Right renal pelvis (tissue), 4 donors: Measurements from ENCODE around the gene FAM83F. TPM values are rescaled to one million over a fixed set of nuclear protein-coding genes. Genes with fewer than 3 reads are reported as not detected.

Experiments used
- DNase-seq, 4 donors: peaks; one replicate each; pipeline ENCODE4 v3.0.0-alpha.2; 2013; ENCODE audit warnings: low read depth in 4 of 4, low spot score in 3 of 4, missing footprints in 1 of 4
- polyA plus RNA-seq, 4 donors: library from polyadenylated mRNA; unstranded; fragments of 120-200 nt; gene quantifications; one replicate each; pipeline ENCODE4 v1.2.1, GENCODE V29; 2013; ENCODE audit not compliant: insufficient read length in 4 of 4

Gene FAM83F
- polyA plus RNA-seq, 4 donors, result 2.0 to 2.4 (median 2.3) TPM

DNA sequence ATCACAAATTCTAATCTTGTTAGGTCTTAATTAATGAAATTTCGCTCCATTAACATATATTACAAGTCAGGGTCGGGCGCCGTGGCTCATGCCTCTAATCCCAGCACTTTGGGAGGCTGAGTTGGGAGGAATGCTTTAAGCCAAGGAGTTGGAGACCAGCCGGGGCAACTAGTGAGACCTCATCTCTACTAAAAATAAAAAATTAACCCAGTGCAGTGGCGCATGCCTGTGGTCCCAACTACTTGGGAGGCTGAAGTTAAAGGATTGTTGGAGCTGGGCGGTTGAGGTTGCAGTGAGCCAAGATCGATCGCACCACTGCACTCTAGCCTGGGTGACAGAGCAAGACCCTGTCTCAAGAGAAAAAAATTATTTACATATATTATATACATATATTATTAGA lies 32.7 kb upstream of the FAM83F start:
- DNase-seq, result no peak

DNA sequence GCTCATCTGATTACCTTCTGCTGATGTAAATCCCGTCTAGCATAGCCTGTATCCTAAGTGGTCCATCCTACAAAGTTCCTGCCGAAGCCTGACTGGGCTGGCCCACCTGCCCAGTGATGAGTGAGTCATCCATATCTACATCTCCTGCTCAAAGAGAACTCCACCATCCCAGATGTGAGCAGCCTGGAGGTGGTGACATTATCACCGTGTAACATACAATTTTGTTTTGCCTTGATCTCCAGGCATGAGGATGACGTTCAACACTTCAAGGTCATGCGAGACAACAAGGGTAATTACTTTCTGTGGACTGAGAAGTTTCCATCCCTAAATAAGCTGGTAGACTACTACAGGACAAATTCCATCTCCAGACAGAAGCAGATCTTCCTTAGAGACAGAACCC lies 29.0 kb upstream of the FAM83F start:
- DNase-seq, result no peak

DNA sequence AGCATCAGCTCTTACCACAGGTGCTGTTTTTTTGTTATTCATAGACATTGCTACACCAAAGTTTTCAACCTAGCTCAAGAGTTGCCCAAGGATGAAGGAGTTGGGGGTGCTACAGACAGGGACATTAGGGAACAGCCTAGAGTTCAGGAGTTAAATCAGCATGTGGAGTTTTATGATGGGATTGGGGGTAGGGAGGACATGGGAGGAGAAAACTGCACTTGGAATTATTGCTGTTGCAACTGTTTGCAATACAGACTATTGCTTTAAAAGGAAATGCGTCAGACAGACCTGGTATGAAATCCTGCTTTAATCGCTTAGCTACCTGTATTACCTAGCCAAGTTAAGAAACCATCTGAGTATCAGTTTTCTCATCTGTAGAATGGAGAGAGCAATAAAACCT lies 28.3 kb upstream of the FAM83F start:
- DNase-seq, result no peak

DNA sequence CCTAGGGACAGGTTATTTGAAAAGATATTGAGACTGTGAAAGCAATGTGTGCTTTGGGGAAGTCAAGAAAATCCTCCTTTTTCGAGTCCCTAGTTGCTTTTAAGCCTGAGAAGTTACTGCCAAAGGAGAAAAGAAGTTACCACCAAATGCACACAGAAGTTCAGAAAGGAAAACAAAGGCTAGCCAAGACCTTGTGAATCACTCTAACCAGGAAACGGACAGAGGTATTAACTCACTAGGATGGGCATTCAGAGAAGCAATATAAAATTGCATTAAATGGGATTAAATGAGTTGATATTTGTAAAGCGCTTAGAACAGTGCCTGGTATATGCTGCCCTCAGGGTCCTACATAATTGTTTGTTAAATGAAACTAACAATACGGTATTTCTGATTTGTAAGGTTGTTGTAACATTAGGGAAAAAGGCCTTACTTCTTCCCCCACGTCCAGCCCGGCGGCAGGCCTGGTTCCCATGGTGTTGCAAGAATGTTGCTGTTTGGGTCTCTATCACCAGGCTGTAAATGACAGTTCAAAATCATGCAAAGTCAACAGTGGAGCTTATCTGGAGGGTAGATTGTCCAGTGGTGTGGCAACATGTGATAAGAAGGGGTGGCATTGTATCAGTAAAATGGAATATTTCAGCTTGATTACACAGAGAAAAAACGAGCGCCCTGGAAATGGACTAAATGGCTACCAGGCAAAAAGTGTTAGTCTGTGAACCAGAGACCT lies 27.5 kb upstream of the FAM83F start:
- DNase-seq, result no peak

GRCh38 chr22:39967996-39968972 lies 26.5 kb upstream of the FAM83F start:
- DNase-seq, result no peak

GRCh38 chr22:39970742-39971141 lies 24.0 kb upstream of the FAM83F start:
- DNase-seq, result no peak

- DNase-seq, result no peak
Observed at GRCh38 chr22:39972641-39973040, 22.1 kb upstream of the FAM83F start.

DNA sequence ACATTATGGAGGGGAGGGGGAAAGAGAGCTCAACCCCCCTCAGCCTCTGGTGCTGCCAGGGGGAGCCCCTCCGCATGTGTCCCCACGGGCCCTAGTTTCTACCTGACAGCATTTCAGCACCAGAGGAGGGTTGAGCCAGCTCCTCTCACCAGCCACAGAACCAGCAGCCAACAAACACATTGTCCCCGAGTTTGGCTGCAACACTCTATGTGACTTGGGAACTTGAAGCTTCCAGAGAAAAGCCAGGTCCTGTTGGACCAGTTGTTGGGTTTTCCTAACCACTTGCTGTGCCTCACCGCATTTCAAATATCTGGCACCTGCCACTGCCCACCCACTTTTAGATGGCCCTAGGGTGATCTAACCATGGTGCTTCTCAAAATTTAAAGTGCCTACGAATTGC lies 21.1 kb upstream of the FAM83F start:
- no peak for DNase-seq

DNA sequence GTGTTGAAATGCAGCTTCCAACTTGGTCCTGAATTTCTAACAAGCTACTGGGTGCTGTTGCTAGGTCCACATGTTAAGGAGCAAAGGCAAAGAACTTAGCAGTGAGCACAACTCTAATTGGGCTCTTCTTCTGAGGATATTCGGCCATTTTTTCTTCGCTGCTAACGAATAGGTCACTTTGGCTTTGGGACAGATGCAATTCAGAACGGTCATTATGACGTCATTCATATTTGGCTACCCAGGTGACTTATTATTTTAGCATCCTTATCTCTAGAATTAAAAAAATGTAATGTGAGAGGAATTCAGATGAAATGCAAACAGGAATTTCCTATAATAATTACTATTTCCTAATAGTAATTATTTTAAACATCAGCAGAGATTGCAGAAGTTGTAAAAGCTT lies 20.7 kb upstream of the FAM83F start:
- no peak for DNase-seq

DNA sequence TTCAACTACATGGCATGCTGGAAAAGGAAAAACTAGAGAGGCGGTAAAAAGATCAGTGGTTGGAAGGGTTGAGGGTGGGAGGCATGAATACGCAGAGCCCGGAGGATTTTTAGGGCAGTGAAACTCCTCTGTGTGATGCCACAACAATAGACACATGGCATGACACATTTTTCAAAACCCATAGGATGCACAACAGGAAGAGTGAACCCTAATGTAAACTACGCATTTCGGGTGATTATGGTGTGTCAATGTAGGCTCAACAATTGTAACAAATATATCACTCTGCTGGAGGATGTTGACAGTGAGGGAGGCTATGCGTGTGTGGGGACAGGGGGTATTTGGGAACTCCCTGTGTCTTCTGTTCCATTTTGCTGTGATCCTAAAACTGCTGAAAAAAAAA lies 15.7 kb upstream of the FAM83F start:
- DNase-seq, result no peak

DNA sequence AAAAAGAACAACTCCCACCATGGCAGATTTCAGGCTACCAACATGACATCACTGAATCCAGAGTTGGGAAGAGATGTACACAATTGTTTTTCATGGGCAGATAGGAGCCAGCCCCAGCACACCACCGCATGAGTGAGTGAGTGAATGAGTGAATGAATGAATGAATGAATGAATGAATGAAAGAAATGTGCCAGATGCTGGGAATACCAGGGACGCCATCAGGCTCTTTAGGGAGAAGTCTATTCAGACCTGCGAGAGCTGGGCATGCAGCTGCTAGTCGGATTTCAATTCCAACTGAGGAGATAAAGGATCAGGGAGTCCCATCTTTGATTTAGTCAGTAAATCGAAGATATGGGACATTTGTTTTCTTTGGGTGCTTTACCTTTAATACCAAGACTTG lies 15.3 kb upstream of the FAM83F start:
- no peak for DNase-seq

DNA sequence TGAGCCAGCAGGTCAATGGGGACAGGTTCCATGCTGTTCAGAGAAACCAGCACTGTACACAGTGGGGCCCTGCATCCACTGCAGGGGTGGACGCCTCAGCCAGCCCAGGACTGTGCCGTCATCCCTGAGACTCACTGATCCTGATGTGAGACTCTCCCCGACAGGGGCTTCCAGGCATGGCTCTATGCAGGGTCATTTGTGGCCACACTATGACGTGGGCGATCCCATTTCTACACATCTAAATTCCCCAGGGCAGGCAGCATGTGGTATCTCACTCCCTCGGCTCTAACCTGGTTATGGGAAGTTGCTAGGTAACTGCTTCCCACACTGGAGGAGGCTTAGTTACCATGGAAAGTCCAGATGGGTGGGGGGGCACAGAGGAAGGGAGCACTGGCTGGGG lies 14.2 kb upstream of the FAM83F start:
- no peak for DNase-seq

DNA sequence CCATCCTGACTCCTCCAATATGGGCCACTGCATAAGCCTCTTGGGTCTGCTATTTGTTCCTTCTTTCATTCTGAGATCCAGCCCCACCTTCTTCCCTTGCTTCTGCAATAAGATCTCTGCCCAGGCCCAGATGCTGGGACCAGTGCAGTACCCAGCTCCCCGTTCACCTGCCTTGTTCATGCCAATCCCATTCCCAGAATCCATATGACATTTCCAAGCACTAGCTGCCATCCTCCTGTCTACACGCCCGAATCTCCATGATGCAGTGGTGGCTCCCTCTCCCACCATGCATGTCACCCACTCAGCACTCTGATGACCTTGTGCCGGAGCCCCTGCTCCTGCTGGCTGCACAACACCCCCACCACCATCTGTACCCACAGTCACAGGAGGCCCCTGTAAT lies 11.4 kb upstream of the FAM83F start:
- no peak for DNase-seq

- no peak for DNase-seq
Observed at GRCh38 chr22:39984006-39984405, 10.7 kb upstream of the FAM83F start.

- no peak for DNase-seq
Observed at GRCh38 chr22:39984746-39985145, 10.0 kb upstream of the FAM83F start.

DNA sequence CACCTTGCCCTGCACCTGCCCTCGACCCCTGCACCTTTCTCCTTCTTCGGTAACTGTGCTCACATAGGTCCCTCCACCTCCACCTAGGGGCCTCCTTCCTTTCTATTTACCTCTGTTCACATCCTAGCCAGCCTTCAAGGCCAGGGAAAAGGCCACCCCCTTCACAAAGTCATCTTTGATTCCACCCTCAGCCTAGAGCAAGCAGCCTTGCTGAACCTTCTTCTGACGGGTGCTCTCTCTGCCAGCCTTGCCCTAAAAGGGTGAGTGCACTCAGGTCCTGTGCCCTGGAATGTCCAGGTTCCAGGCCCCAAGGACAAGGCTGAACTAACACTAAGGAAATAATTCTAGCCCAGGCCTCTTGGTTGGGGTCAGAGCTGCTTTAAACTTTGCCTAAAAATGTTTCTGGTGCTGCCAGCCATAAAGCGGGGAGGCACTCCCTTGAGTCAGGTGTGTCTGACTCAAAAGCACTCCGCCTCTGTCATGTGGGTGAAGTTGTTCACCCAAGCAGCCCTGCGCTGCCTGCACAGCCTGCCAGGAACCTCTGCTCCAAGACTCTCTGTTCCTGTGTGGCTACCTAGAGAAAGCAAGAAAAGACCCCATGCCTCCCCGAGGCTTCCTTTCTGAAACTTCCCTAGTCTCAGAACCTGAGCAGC lies 9.2 kb upstream of the FAM83F start:
- no peak for DNase-seq

DNA sequence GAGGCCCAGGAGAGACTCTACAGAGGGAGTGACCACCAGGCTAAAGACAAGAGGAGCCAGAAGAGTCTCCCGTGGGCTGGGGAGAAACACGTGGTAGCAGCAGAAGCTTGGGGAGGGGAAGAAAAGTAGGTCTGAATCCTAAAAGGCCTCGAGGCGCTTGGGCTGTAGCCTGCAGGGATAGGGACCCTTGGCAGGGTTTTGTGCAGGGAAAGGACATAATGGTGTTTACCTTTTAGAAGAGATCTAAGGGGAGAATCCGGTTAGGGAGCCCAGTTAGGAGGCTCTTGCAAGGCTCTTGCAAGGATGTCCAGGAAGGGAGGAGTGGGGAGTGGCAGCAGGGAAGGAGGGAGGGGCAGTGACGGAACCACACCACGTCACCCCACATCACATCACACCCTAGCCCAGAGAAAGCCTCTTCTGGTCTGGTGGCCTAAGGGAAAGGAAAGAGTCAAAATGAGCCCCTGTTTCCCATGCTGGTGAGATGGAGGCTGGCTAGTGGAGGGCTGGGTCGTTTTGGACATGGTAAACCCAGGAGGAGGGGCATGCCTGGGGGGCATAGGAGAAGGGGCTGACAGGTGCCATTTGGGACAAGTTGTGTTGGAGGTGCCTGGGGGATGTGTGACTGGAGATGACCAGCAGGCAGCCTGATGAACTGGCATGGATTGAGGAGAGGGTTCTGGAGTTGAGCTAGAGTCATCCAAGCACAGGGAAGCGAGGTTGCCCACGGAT lies 6.2 kb upstream of the FAM83F start:
- no peak for DNase-seq

- DNase-seq, result no peak
Observed at GRCh38 chr22:39989633-39990032, 5.1 kb upstream of the FAM83F start.

GRCh38 chr22:39990686-39991085 lies 4.1 kb upstream of the FAM83F start:
- no peak for DNase-seq

GRCh38 chr22:39991159-39991860 lies 3.4 kb upstream of the FAM83F start:
- DNase-seq, result no peak
